ENCODE measurements around the gene TCP1.
"Not testable (repeated sequence)": the region's sequence is repeated elsewhere in the genome, so short reads cannot be mapped to it uniquely, and the experiment has no call there.

The TCP1 gene

DNA sequence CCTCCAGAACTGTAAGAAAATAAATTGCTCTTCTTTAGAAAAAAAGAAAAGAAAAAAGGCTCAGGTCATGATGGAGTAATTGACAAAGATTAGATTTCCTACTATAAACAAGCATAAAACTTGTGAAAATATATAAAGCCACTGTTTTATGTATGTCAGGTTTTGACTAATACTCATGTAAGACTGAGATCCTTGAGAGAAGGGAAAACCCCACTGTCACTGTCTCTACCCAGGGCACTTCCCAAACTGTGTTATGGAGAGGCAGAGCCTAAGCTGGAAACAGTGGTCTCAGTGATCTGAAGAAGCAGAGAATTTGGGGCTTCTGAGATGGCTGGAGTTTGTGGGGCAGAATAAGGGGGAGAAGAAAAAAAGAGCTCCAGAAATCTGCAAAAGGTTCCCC lies 19.9 kb downstream of the TCP1 start:
- DNase-seq: no peak

DNA sequence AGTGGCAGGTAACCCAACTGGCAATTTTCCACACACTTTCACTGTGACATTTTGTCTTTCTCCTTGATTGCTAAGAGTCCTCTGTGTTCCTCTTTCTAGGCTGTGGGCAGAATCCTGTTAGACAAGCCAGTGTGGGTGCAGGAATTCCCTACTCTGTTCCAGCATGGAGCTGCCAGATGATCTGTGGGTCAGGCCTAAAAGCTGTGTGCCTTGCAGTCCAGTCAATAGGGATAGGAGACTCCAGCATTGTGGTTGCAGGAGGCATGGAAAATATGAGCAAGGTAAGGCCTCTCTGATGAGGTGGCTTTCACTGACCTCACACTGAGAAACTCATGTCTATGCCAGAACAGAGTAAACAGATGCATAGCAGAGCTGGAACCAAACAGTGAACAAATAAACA lies 22.5 kb downstream of the TCP1 start:
- DNase-seq: no peak

DNA sequence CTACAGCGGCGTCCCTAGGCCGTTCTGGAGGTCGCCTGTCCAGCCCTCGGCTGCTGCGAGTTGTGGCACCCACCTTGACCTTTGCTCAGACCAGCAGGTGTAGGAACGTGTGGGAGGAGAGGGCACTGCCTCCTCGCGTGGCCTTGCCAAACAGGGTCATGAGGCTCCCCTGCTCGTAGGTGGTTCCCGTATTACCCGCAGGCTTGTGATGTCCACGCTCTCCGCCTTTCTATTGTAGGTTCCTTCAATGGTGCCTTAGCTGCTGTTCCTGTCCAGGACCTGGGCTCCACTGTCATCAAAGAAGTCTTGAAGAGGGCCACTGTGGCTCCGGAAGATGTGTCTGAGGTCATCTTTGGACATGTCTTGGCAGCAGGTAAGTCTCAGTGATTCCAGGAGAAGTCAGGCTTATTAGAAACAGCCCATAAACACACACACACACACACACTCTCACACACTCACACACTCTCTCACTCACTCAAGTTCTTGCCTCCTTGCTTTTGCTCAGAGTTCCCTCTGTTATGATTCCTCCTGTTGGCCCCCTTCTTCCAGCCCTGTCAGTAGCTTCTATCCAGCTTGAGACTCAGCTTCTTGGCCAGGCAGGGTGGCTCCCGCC lies 26.6 kb downstream of the TCP1 start:
- peak; percentile 51 for DNase-seq

- peak; percentile 99 for DNase-seq
These were observed 27.3 kb downstream of the TCP1 start, which contains the start of gene ACAT2 for GRCh38 chr6:159761873-159762680. Gene ACAT2 (plus strand): TSS chr6:159762045. CDS start chr6:159762088, 43 bp downstream.

DNA sequence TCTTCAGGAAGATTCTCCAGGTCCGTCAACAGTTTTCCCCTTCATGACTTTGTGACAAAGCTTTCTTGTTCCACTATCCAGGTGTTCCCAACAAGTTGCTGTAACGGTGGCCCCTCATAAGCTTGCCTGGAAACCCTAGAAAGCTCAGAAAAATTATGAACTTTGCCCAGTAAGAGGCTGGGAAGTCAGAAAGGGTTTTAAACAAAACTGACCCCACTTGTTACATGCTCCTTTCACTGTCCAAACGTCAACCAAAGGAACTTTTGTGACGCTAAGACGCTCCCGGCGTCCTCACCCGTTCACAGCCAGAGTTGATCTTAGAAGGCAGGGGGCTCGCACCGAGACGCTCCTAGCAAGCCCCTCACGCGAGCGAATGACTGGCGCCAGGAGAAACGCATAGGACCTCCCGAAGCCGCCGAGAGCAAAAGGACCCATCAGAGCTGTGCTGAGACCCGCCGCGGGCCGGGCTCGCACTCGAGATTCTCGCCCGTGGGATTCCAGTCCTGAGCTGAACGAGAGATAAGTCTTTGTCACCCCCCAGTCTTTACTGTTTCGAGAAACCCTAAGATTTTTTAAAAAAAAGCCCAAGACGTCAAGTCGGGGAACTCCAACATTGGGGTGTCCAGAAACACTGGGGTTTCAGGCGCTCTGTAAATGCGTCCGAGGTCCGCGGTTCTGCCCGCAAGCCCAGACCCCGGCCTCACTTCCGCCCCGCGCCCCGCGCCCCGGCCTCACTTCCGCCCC lies 28.1 kb downstream of the TCP1 start:
- DNase-seq: no peak

GRCh38 chr6:159760602-159761057 lies 28.8 kb downstream of the TCP1 start:
- no peak for DNase-seq

- DNase-seq: no peak
These were observed 29.8 kb downstream of the TCP1 start for GRCh38 chr6:159759645-159760044.

DNA sequence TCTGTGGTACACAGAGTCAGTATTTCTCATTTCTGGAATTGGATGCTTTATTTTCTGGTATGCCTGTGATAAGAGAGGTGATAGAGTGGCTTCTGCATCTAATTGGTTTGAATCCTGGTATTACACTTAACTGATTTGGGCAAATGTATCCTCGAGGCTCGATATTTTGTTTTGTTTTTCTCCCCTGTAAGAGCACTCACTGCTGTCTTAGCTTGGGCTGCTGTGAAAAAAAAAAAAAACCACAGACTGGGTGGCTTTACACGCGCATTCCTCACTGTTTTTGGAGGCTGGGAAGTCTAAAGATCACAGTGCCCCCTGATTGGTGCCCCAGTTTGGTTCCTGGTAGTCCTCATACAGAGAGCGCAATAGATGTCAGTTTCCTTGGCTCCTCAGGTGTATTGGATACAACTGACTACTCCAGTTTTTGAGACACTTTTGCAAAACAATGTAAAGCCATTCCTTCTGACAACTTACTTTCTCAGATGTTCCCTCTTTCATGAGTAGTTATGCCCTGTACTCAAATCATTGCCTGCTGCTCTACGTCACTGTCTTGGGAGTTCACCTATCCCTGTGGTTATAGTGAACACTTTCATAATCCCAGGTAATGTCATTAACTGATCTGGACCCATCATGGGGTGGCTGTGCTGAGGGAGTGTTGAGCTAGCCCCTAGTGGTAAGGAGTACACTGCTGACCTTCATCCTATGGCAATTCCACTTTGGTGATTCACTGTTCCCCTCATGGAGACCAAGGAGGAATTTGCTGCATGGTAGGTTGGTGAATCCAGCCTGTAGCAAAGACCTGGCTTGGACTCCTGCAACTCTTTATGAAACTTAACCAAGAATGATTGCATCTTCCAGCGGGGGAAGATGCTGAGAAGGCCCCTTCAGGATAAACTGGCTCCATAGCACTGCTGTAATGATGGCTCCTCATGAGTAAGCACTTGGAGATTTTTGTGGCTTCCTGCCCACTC lies 31.1 kb downstream of the TCP1 start:
- no peak for DNase-seq

GRCh38 chr6:159756508-159756907 lies 32.9 kb downstream of the TCP1 start:
- no peak for DNase-seq

- DNase-seq: no peak
These were observed 34.2 kb downstream of the TCP1 start for GRCh38 chr6:159754959-159755914.

DNA sequence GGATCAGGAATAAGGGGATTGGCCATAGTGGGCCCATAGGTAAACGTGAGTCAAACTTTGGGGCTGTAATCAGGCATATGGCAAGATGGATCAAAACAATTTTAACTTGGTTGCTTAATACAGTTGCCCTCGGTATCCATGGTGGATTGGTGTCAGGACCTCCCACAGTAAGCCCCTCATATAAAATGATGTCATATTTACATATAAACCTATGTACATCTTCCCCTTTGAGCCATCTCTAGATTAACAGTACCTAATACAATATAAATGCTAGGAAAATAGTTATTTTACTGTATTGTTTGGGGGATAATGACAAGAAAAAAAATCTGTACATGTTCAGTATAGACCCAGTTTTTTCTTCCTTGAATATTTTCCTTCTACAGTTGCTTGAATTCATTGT lies 35.0 kb downstream of the TCP1 start:
- no peak for DNase-seq

GRCh38 chr6:159753081-159753872 lies 36.1 kb downstream of the TCP1 start:
- no peak for DNase-seq

GRCh38 chr6:159751448-159751847 lies 38.0 kb downstream of the TCP1 start:
- DNase-seq: no peak

DNA sequence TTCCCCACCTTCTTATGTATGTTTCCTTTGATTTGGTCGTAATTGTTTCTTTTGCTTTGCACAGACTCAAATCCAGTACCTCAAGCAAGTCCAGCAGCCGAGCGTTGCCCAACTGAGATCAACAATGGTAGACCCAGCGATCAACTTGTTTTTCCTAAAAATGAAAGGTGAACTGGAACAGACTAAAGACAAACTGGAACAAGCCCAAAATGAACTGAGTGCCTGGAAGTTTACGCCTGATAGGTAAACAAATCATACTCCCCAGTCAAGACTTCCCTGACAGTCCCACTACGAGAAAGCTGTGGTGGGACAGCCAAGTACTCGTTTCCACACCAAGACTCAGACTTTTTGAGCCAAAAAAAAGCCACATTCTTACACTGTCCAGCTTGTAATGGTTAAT lies 41.3 kb downstream of the TCP1 start:
- DNase-seq: not testable (repeated sequence)

DNA sequence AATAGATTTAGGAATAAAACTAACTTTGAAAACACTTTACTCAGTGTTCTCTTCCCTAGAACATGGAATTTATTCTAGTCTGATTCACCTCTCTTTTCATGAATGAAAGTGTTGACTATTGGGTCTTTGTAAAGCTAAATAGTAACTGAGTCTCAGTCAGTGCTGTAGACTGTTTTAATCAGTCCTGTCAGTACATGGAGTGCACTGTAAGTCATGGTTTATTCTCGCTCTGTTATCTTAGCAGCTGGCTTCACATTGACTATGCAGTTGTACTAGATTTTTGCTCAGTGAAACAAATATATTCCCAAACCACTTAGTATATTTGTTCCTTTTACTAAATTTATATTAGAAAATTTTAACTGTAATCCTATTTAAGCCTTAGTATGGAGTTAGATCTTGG lies 42.6 kb downstream of the TCP1 start:
- DNase-seq: no peak

DNA sequence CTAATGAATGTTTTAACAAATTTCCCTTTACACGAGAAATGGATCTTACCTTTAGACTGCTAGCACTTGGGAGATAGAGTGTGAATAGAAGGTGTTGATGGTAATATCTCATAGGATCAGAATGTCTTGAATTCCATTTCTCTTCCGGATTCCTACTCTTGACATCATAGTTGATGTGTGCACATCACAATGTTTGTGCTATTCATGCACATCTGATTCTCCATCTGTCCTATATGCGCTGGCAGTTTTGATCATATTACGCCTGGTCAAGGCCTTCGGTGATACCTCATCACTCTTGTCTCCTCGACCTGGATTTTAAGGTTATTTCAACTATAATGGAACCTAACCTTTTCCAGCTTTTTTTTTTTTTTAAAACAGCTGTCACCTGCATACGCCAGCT lies 44.3 kb downstream of the TCP1 start:
- DNase-seq: no peak

- no peak for DNase-seq
These were observed 47.2 kb downstream of the TCP1 start for GRCh38 chr6:159742165-159742564.

DNA sequence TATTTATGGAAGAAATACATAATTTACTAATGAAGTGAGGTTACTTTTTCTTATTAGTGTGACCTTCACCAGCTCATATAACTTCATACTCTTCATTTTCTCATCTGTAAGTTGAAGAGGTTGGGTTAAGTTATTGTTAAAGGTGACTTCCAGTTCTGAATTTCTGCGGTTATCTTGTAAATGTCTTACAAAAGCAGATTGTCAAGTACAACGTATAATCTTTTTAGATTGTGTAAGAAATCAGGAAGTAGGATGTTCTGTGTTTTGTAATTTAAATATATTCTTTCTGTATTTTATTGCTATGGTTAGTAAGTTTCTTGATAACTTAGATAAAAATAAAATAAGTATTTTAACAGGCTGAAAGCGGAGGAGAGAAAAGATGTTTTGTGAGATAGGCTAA lies 50.1 kb downstream of the TCP1 start:
- peak; percentile 41 for DNase-seq

- no peak for DNase-seq
These were observed 52.5 kb downstream of the TCP1 start for GRCh38 chr6:159736908-159737307.

GRCh38 chr6:159733395-159733794 lies 56.0 kb downstream of the TCP1 start:
- DNase-seq: not testable (repeated sequence)

Measured in hematopoietic multipotent progenitor cell treated with erythropoietin and hydrocortisone succinate and interleukin-3 and kit ligand, for 4 days (in vitro differentiated cells).